DOHH2 (cell line): ENCODE measurements around the gene COX11.

Experiments
- EZH2phosphoT487 ChIP-seq: fragments of 200-600 bp; sonication (generic); IDR thresholded peaks from 2 replicates; pipeline ENCODE4 v1.6.1; 2017; ENCODE audit warnings: borderline replicate concordance, mild to moderate bottlenecking, antibody characterized with exemption, low read length, moderate library complexity, mixed read lengths
- TF ChIP-seq, protein P1 (sequence below): fragments of 200-600 bp; sonication (generic); IDR thresholded peaks from one replicate; pipeline ENCODE4 v1.5.1; 2014; ENCODE audit warnings: antibody characterized with exemption, mild to moderate bottlenecking, low read depth, low read length; ENCODE audit not compliant: poor library complexity, severe bottlenecking

DNA sequence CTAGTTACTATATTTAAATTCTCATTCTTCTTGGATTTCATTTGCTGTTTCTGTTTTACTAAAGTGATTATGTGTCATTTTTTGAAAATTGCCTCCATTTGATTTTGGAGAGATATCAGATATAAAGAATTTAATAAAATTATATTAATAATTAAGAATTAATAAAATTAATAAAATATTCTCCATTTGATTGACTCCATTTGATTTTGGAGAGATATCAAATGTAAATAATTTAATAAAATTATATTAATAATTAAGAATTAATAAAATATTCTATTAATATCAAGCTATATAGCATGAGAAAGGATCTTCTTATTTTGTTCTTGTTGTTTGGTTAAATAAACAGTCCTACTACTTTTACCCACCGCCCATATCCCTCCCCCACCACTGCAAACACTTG is 23.1 kb upstream of the COX11 start:
- TF ChIP-seq, protein P1, sequence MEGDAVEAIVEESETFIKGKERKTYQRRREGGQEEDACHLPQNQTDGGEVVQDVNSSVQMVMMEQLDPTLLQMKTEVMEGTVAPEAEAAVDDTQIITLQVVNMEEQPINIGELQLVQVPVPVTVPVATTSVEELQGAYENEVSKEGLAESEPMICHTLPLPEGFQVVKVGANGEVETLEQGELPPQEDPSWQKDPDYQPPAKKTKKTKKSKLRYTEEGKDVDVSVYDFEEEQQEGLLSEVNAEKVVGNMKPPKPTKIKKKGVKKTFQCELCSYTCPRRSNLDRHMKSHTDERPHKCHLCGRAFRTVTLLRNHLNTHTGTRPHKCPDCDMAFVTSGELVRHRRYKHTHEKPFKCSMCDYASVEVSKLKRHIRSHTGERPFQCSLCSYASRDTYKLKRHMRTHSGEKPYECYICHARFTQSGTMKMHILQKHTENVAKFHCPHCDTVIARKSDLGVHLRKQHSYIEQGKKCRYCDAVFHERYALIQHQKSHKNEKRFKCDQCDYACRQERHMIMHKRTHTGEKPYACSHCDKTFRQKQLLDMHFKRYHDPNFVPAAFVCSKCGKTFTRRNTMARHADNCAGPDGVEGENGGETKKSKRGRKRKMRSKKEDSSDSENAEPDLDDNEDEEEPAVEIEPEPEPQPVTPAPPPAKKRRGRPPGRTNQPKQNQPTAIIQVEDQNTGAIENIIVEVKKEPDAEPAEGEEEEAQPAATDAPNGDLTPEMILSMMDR: no peak
- no peak for TF ChIP-seq EZH2phosphoT487
